Neural crest cell (in vitro differentiated cells): ENCODE measurements around the gene OAS3. TPM values are rescaled to one million over a fixed set of nuclear protein-coding genes. Genes with fewer than 3 reads are reported as not detected.

Experiments
- DNase-seq: peaks from one replicate; pipeline ENCODE4 v3.0.0; 2021; ENCODE audit warnings: low read depth, mixed read lengths, low spot score
- H3K27ac Mint-ChIP-seq: one replicate; pipeline ENCODE4 v1.8.0; 2021; ENCODE audit warnings: mild to moderate bottlenecking, mixed read lengths; ENCODE audit not compliant: unreplicated experiment
- H3K27me3 Mint-ChIP-seq: 2 replicates; pipeline ENCODE4 v1.8.0; 2021; ENCODE audit warnings: low read depth, mild to moderate bottlenecking, mixed read lengths
- H3K36me3 Mint-ChIP-seq: 2 replicates; pipeline ENCODE4 v1.8.0; 2021; ENCODE audit warnings: low read depth, mild to moderate bottlenecking, mixed read lengths
- H3K4me1 Mint-ChIP-seq: 2 replicates; pipeline ENCODE4 v1.8.0; 2021; ENCODE audit warnings: mixed read lengths
- H3K4me3 Mint-ChIP-seq: one replicate; pipeline ENCODE4 v1.8.0; 2021; ENCODE audit warnings: mild to moderate bottlenecking, mixed read lengths
- H3K9me3 Mint-ChIP-seq: 2 replicates; pipeline ENCODE4 v1.8.0; 2021; ENCODE audit warnings: mixed read lengths
- total RNA-seq: library from RNA; stranded (reverse); gene quantifications from 2 replicates; pipeline ENCODE4 v1.2.1, GENCODE V29; 2021
- TF ChIP-seq, protein P1 (sequence below): fragments of 200-600 bp; sonication (generic); conservative IDR thresholded peaks from 2 replicates; pipeline ENCODE4 v1.5.0; 2021; ENCODE audit warnings: antibody characterized with exemption, mild to moderate bottlenecking

OAS3 gene
- total RNA-seq, 1 donor from 2014 or later, result 0.54 TPM

DNA sequence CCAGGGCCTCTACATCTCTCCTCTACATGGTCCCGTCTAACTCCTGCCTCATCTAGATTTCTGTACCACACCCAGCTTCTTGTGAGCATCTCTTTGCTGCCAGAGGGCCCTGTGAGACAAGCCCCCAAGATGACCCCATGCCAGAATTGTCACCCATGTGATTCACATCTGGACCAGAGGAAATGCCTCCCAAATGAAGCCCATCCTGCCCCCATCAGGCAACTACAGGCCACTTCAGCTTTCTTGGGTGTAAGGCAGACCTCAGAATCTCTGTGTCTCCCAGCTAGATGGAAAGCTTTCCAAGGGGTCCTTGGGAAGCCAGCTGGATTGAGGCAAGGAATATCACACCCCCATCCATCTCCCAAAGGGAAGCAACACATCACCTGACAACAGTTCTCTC is 9.3 kb upstream of the OAS3 start:
- Mint-ChIP-seq H3K27me3 (peaks cover 31% of the 10 kb centered on the region), H3K4me1 (peaks cover 5% of the 10 kb centered on the region), H3K36me3 (peaks cover 3% of the 10 kb centered on the region), H3K9me3 (peaks cover 4% of the 10 kb centered on the region), H3K27ac (no peak overlapping the region), H3K4me3 (no peak overlapping the region)
- TF ChIP-seq, protein P1, sequence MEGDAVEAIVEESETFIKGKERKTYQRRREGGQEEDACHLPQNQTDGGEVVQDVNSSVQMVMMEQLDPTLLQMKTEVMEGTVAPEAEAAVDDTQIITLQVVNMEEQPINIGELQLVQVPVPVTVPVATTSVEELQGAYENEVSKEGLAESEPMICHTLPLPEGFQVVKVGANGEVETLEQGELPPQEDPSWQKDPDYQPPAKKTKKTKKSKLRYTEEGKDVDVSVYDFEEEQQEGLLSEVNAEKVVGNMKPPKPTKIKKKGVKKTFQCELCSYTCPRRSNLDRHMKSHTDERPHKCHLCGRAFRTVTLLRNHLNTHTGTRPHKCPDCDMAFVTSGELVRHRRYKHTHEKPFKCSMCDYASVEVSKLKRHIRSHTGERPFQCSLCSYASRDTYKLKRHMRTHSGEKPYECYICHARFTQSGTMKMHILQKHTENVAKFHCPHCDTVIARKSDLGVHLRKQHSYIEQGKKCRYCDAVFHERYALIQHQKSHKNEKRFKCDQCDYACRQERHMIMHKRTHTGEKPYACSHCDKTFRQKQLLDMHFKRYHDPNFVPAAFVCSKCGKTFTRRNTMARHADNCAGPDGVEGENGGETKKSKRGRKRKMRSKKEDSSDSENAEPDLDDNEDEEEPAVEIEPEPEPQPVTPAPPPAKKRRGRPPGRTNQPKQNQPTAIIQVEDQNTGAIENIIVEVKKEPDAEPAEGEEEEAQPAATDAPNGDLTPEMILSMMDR, result no peak
- DNase-seq, result no peak

DNA sequence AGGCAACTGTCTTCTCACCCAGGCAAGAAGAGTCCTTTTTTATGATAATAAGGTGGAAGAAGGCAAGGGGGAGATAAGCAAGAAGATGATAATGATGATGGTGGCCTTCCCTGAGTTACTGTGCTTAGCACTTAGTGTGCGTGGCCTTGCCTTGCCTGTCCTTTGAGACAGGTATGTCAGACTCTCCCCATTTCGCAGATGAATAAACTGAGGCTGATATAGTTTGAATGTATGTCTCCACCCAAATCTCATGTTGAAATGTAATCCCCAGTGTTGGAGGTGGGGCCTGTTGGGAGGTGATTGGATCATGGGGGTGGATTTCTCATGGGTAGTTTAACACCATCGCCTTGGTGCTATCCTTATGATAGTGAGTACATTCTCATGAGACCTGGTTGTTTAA is 8.6 kb upstream of the OAS3 start:
- Mint-ChIP-seq H3K27ac (no peak overlapping the region), H3K9me3 (peaks cover 4% of the 10 kb centered on the region), H3K27me3 (peaks cover 25% of the 10 kb centered on the region), H3K36me3 (peaks cover 3% of the 10 kb centered on the region), H3K4me1 (peaks cover 5% of the 10 kb centered on the region), H3K4me3 (no peak overlapping the region)
- TF ChIP-seq, protein P1, result no peak
- DNase-seq, result no peak

DNA sequence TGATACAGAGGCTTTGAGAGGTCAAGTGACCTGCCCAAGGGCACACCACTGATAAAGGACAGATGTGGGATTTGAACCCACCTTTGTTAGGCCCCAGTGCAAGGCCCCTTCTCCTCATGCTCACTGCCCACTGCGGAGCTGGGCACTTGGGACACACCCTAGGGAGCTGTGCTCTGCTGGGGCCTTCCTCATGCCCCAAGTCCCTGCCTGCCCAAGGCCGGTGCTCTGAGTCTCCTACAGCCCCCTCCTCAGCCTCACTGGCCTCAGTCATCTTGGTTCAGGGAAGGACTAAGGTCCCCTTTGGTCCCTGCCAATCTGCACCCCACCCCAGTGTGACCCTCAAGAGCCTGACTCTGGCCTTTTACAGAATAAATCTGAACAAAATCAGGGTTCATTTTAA is 7.9 kb upstream of the OAS3 start:
- no peak overlapping the region for H3K27ac Mint-ChIP-seq
- no peak for DNase-seq
- H3K4me3 Mint-ChIP-seq, result no peak overlapping the region
- peaks cover 4% of the 10 kb centered on the region for H3K9me3 Mint-ChIP-seq
- peaks cover 5% of the 10 kb centered on the region for H3K4me1 Mint-ChIP-seq
- peaks cover 20% of the 10 kb centered on the region for H3K27me3 Mint-ChIP-seq
- TF ChIP-seq, protein P1, result no peak
- H3K36me3 Mint-ChIP-seq, result peaks cover 3% of the 10 kb centered on the region

DNA sequence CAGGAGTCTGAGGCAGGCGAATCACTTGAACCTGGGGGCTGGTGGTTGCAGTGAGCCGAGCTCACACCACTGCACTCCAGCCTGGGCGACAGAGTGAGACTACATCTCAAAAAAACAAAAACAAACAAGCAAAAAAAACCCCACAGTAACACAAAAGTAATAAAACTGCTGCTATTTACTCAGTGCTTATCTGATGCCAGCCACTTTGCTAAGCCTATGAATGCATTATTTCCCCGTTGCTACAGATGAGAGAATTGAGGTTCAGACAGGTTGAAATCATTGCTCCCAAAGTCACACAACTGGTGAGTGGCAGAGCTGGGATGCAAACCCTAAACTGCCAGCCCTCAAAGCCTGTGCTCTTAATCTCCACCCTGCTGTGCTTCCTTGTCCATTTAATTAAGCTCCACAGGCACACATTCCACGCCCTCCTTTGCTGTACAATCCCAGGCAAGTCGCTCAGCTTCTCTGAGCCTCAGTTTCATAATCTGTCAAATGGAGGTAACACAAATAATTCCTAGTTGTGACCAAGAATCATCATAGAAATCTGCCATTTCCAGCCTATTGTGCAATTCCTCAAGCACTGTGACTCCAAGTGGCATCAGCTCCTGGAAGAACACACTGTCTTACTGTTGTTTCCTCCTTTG is 5.7 kb upstream of the OAS3 start:
- H3K4me1 Mint-ChIP-seq, result no peaks in the 10 kb centered on the region

DNA sequence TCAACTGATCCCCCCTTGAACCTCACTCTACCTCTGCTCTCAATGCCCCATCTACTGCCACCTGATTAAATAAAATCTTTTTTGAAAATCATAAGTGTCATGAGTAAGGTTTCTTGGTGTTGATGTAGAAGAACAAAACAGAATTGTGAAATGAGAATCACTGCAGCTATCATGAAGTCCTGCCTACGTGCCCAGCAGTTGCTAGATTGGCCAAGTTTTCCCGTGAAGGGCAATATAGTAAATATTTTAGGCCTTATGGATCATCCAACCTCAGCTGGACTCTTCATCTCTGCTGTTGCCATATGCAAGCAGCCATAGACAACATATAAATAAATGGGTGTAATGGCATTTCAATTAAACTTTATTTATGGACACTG is 5.2 kb upstream of the OAS3 start:
- Mint-ChIP-seq H3K27me3 (peaks cover 35% of the 10 kb centered on the region), H3K9me3 (no peaks in the 10 kb centered on the region), H3K4me1 (no peaks in the 10 kb centered on the region), H3K36me3 (no peaks in the 10 kb centered on the region), H3K27ac (no peak overlapping the region), H3K4me3 (no peak overlapping the region)
- no peak for DNase-seq
- TF ChIP-seq, protein P1, result no peak

More for the DNA sequence above, 5.7 kb upstream of the OAS3 start:
- H3K4me3 Mint-ChIP-seq, result no peak overlapping the region
- peaks cover under 1% of the 10 kb centered on the region for H3K9me3 Mint-ChIP-seq
- TF ChIP-seq, protein P1, result no peak
- no peaks in the 10 kb centered on the region for H3K36me3 Mint-ChIP-seq
- H3K27ac Mint-ChIP-seq, result no peak overlapping the region
- DNase-seq, result no peak
- H3K27me3 Mint-ChIP-seq, result peaks cover 30% of the 10 kb centered on the region
